Measurements from ENCODE around the gene ZNF524. TPM values are rescaled to one million over a fixed set of nuclear protein-coding genes. Genes with fewer than 3 reads are reported as not detected.

The ZNF524 gene
- total RNA-seq, 1 experiment from 2014 or later: 14.7 TPM

Other genes with a start within 250 kb of the ZNF524 start
- gene COX6B2, start 245.6 kb upstream of the ZNF524 start, total RNA-seq (2014; rRNA removed; shearing (Covaris generic)): 0.30 TPM in 1 of 2 replicates, not detected in the other
- gene GARIN5B, start 237.0 kb upstream of the ZNF524 start, total RNA-seq (2014; rRNA removed; shearing (Covaris generic)): not detected in 2 replicates
- 23.0 and 39.1 TPM in 2 replicates for gene IL11, start 229.8 kb upstream of the ZNF524 start, total RNA-seq (2014; rRNA removed; shearing (Covaris generic))
- gene TMEM190, start 223.5 kb upstream of the ZNF524 start, total RNA-seq (2014; rRNA removed; shearing (Covaris generic)): 0.22 TPM in 1 of 2 replicates, not detected in the other
- 1.1 and 1.2 TPM in 2 replicates for gene TMEM238, start 216.0 kb upstream of the ZNF524 start, total RNA-seq (2014; rRNA removed; shearing (Covaris generic))
- gene RPL28, start 214.4 kb upstream of the ZNF524 start, total RNA-seq (2014; rRNA removed; shearing (Covaris generic)): 452 and 738 TPM in 2 replicates
- gene UBE2S, start 192.5 kb upstream of the ZNF524 start, total RNA-seq (2014; rRNA removed; shearing (Covaris generic)): 192 and 378 TPM in 2 replicates
- not detected in 2 replicates for gene SHISA7, start 157.0 kb upstream of the ZNF524 start, total RNA-seq (2014; rRNA removed; shearing (Covaris generic))
- 123 and 134 TPM in 2 replicates for gene ISOC2, start 138.6 kb upstream of the ZNF524 start, total RNA-seq (2014; rRNA removed; shearing (Covaris generic))
- gene C19orf85, start 135.5 kb upstream of the ZNF524 start, total RNA-seq (2014; rRNA removed; shearing (Covaris generic)): not detected in 2 replicates
- 8.8 and 13.9 TPM in 2 replicates for gene ZNF628, start 123.7 kb upstream of the ZNF524 start, total RNA-seq (2014; rRNA removed; shearing (Covaris generic))
- gene NAT14, start 115.1 kb upstream of the ZNF524 start, total RNA-seq (2014; rRNA removed; shearing (Covaris generic)): 14.4 and 26.1 TPM in 2 replicates
- gene SSC5D, start 111.9 kb upstream of the ZNF524 start, total RNA-seq (2014; rRNA removed; shearing (Covaris generic)): 1.8 and 7.2 TPM in 2 replicates
- 0.20 TPM in 1 of 2 replicates, not detected in the other for gene SBK2, start 63.2 kb upstream of the ZNF524 start, total RNA-seq (2014; rRNA removed; shearing (Covaris generic))
- gene SBK3, start 54.7 kb upstream of the ZNF524 start, total RNA-seq (2014; rRNA removed; shearing (Covaris generic)): not detected in 2 replicates
- gene ZNF579, start 19.4 kb upstream of the ZNF524 start, total RNA-seq (2014; rRNA removed; shearing (Covaris generic)): 1.6 and 4.3 TPM in 2 replicates
- 0.81 and 6.3 TPM in 2 replicates for gene FIZ1, start 771 bp upstream of the ZNF524 start, total RNA-seq (2014; rRNA removed; shearing (Covaris generic))
- gene ZNF865, start 5.4 kb downstream of the ZNF524 start, total RNA-seq (2014; rRNA removed; shearing (Covaris generic)): 1.4 and 2.5 TPM in 2 replicates
- 2.2 and 5.1 TPM in 2 replicates for gene ZNF784, start 24.3 kb downstream of the ZNF524 start, total RNA-seq (2014; rRNA removed; shearing (Covaris generic))
- 18.2 and 20.9 TPM in 2 replicates for gene ZNF580, start 40.7 kb downstream of the ZNF524 start, total RNA-seq (2014; rRNA removed; shearing (Covaris generic))
- 12.6 and 15.9 TPM in 2 replicates for gene ZNF581, start 43.4 kb downstream of the ZNF524 start, total RNA-seq (2014; rRNA removed; shearing (Covaris generic))
- gene CCDC106, start 47.9 kb downstream of the ZNF524 start, total RNA-seq (2014; rRNA removed; shearing (Covaris generic)): 4.9 and 5.1 TPM in 2 replicates
- gene U2AF2, start 54.7 kb downstream of the ZNF524 start, total RNA-seq (2014; rRNA removed; shearing (Covaris generic)): 140 and 148 TPM in 2 replicates
- gene EPN1, start 74.9 kb downstream of the ZNF524 start, total RNA-seq (2014; rRNA removed; shearing (Covaris generic)): 27.7 and 102 TPM in 2 replicates
- gene NLRP9, start 138.1 kb downstream of the ZNF524 start, total RNA-seq (2014; rRNA removed; shearing (Covaris generic)): not detected in 2 replicates
- not detected in 2 replicates for gene RFPL4A, start 158.8 kb downstream of the ZNF524 start, total RNA-seq (2014; rRNA removed; shearing (Covaris generic))
- not detected in 2 replicates for gene RFPL4AL1, start 168.8 kb downstream of the ZNF524 start, total RNA-seq (2014; rRNA removed; shearing (Covaris generic))
- 2.4 and 4.4 TPM in 2 replicates for gene NLRP11, start 231.7 kb downstream of the ZNF524 start, total RNA-seq (2014; rRNA removed; shearing (Covaris generic))
- gene NLRP4, start 236.3 kb downstream of the ZNF524 start, total RNA-seq (2014; rRNA removed; shearing (Covaris generic)): 0.05 TPM in 1 of 2 replicates, not detected in the other